GM19438 (cell line): ENCODE data around the gene TNFRSF9.
"Not testable (repeated sequence)": the region's sequence is repeated elsewhere in the genome, so short reads cannot be mapped to it uniquely, and the experiment has no call there.

Experiments
- ATAC-seq: cut with Tn5 transposase; IDR thresholded peaks from one replicate; pipeline ENCODE4 v1.9.1; 2021; ENCODE audit warnings: low read depth; ENCODE audit not compliant: unreplicated experiment

TNFRSF9 gene

DNA sequence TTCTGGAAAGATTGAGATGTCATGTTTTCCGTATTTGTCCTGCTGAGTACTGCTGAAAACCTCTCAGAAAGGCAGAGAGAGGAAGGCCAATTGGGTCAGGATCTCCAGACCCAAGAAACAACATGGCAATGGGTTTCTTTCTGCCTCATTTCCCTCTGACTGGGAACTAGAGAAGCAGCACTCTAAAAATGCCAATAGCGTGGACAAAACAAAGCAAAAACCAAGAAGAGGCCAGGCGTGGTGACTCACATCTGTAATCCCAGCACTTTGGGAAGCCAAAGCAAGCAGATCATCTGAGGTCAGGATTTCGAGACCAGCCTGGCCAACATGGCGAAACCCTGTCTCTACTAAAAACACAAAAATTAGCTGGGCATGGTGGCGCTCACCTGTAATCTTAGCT lies 18.3 kb downstream of the TNFRSF9 start:
- no peak for ATAC-seq

DNA sequence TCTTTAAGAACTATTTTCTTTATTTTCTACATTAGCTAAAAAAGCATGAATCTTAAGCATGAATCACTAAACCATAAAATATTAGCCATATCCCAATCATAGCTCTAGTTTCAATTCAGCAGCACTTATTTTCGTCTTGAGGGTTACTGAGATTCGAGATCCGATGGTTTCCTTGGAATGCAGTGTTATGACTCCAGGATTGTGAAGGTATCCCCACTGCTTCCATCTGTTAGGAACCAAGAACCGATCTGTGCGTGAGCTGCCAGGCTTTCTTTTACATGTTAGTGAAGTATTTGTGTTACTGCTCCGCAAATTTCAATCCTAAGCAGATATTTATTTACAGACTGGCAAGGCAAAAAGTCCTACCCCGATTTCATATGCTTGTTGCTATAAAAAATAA lies 18.8 kb downstream of the TNFRSF9 start:
- ATAC-seq = no peak

DNA sequence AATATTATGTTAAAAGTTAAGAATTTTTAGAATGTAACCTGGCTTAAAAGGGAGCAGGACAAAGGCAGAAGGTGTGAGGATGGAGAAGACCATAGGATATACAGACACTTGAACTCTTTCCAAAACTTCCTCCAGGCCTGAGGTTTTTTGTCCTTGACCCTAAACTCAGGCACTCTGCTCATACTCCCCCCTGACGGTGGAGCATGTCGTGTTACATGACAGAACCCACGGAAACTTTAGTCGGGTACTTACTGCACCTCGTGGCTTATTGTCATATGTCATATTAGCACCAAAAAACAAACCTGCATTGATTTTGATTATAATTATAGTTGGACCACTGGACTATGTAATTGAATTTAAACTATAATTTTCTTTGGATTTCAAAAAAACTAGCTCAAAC lies 20.8 kb downstream of the TNFRSF9 start:
- no peak for ATAC-seq

DNA sequence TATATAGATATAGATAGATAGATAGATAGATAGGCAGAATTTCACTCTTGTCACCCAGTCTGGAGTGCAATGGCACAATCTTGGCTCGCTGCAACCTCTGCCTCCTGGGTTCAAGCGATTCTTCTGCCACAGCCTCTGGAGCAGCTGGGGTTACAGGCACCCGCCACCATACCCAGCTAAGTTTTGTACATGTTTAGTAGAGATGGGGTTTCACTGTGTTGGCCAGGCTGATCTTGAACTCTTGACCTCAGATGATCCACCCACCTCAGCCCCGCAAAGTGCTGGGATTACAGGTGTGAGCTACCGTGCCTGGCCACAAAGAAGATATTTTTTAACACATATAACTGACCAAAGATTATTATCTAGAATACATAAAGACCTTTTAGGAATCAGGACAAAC lies 22.7 kb downstream of the TNFRSF9 start:
- not testable (repeated sequence) for ATAC-seq

- ATAC-seq = no peak
Measured at GRCh38 chr1:7916501-7916830, 24.2 kb downstream of the TNFRSF9 start.

- ATAC-seq = no peak
Measured at GRCh38 chr1:7915826-7916500, 24.7 kb downstream of the TNFRSF9 start.

DNA sequence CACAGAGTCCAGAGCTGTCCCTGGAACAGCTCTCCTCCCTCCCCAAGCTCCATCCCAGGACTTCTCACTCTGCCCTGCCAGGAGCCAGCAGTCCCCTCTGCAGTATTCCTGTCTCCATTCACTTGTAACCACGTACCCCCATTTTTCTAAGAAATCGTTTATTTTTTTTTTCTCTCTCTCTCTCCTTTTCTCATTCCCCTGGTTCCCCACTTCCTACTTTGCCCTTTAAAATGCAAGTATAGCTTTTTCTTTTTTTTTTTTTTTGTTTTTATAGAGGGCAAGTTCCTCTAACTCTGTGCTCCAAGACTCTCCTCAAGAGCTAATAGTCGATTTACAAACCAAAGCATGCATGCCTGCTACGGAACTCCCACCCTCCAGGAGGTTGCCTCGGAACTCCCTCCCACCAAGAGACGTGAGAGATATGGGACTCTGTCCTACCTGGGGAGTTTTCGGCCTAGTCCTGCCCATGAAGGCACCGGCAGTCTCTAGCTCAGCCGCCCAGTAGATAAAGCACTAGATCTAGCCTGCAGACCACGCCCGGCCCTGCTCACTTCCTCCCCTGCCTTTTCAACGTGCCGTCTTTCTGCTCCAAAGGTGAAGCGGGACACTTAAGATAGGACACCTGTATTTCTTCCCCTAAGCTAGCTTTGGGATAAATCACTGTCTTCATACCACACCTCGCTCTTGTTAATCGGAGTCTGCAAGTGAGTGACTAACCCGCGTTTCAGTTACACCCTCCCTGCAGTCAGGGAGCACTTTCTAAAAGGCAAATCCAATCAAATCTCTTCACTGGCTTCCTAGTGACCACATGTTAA lies 27.7 kb downstream of the TNFRSF9 start:
- ATAC-seq = no peak

- no peak for ATAC-seq
Measured at GRCh38 chr1:7912145-7912544, 28.5 kb downstream of the TNFRSF9 start.

DNA sequence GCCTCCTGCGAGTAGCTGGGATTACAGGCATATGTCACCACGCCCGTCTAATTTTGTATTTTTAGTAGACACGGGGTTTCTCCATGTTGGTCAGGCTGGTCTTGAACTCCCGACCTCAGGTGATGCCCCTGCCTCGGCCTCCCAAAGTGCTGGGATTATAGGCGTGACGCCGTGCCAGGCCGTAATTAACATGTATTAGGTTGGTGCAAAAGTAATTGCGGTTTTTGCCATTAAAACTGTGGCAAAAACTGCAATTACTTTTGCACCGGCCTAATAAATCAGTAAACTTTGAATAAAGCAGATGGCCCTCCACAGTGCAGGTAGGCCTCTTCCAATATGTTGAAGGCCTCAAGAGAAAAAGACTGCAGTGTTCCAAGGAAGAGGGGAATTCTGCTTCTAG lies 35.4 kb downstream of the TNFRSF9 start:
- ATAC-seq = no peak

DNA sequence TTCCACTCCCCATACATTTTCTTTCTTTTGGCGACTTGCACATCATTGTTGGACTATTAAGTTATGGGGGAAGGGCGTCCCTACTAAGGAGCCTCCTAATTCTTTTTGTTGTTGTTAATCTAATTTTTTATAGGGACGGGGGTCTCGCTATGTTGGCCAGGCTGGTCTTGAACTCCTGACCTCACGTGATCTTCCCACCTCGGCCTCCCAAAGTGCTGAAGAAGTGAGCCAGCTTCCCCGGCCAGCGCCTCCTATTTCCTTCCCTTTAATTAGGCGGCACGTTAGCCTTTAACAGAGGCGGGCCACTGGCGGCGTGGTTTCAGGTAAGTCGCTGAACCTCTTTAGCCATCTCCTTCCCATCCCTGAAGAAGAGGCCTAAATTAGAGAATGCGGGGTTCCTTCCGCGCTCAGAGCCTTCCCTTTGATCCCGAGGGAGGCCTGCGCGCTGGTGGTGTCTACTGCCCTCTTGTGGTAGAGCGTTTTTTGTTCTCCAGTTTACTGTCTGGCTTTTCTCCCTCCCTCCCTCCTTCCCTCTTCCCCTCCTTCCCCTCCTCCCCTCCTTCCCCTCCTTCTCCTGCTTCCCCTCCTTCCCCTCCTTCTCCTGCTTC lies 38.1 kb downstream of the TNFRSF9 start:
- ATAC-seq = no peak

- no peak for ATAC-seq
Measured at GRCh38 chr1:7899741-7900140, 40.9 kb downstream of the TNFRSF9 start.

DNA sequence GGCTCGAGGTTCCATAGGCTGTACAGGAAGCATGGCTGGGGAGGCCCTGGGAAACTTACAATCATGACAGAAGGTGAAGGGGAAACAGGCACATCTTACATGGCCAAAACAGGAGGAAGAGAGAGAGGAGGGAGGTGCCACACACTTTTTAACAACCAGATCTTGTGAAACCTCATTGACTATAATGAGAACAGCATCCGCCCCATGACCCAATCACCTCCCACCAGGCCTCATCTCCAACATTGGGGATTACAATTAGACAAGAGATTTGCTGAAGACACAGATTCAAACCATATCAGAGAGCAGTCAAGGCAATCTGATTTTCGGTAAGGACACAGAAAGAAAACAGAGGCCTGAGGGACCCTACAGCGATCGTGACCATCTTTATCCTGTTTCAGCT lies 41.7 kb downstream of the TNFRSF9 start:
- ATAC-seq = no peak

- ATAC-seq = no peak
Measured at GRCh38 chr1:7896994-7897393, 43.6 kb downstream of the TNFRSF9 start.

DNA sequence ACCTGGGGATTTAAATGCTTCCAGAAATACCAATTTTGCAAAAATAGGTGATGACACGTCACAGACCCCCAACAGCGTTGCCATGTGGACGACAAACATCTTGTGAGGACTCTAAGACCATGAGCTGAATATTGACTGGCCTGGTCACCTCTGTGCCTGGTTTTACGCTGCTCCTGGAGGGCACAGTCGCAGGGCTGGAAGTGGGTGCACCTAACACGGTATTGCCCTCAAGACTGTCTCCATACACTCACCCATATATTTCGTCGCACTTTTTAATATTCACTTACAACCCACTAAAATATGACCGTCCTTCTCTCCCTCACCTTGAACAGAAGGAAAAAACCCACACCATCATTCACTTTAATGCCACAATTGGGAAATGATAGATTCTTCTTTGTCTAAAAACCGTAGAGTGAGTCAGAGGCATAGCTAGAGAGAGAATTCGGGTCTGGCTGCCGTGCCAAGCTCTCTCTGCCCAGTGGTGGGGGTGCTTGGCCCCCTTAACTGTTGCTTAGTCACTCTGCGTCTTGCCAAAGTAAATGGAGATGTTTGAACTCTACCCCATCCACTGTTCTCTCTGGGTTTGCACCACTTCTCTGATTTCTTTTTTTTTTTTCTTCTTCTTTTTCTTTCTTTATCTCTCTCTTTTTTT lies 47.0 kb downstream of the TNFRSF9 start:
- no peak for ATAC-seq

DNA sequence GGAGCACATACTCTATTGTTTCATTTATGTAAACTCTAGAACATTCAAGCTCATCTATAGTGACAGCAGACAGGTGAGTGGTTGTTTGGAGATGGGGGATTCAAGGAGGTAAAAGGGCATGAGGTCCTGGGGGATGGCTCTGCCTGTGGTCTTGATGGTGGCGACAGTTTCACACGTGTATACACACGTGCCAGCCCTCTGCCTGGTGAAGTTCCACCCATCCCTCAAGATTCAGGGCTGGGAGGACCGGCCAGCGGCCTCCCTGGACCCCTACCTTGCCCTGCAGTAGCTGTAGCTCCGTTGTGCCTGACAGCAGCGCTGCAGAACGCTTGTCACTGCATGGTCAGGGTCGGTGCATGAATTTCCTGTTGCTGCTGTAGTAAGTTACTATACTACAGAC lies 48.8 kb downstream of the TNFRSF9 start:
- no peak for ATAC-seq

DNA sequence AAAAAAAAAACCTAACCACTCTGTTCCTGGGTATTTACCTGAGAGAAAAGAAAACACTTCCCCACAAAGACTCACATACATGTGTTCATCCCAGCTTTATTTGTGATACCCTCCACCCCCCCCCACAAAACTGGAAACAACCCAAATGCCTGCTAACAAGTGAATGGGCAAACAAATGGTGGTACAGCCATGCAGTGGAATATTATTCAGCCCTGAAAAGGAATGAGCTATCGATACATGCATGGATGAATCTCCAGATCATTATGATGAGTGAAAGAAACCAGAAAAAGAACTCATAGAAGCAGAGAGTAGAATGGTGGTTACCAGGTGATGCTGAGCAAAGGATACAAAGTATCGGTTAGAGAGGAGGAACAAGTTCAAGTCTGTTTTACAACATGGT lies 49.8 kb downstream of the TNFRSF9 start:
- ATAC-seq = no peak

DNA sequence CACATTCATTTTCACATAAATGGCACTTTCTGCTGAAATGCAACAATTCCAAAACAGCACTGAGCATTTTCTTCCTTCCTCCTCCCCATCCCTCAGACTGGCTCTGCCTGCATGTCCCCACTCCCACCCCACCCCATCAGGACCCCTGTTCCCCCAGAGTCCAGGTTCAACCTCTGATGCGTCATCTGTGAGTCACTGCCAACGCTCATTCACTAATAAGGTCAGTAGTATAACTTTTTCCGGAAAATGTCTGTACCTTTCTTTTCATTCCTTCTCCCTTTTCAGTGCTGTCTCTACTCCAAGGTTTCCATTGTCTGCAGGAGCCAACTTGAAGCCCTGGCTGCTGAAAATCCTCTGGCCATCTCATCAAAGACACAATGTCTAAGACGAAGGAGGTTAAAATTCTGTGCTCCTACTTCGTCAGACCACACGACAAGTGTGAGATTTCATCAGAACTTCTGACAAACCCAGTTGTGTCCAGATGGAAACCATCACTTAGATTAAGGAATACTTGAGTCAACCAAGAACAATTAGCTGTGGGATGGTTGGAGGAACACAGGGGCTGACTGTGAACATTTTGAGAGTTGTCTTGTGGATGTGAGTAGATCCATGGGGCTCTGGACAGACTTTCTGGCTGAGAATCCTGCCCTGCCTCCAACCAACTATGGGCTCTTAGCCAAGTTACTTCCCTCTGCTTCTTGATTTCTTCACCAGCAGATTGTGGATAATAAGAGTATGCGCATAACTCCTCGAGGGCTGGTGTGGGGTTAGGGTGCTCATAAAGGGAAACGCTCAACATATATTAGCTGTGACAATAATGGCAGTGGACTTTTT lies 52.2 kb downstream of the TNFRSF9 start:
- ATAC-seq = no peak

GRCh38 chr1:7886405-7886745 lies 54.3 kb downstream of the TNFRSF9 start:
- ATAC-seq = no peak

DNA sequence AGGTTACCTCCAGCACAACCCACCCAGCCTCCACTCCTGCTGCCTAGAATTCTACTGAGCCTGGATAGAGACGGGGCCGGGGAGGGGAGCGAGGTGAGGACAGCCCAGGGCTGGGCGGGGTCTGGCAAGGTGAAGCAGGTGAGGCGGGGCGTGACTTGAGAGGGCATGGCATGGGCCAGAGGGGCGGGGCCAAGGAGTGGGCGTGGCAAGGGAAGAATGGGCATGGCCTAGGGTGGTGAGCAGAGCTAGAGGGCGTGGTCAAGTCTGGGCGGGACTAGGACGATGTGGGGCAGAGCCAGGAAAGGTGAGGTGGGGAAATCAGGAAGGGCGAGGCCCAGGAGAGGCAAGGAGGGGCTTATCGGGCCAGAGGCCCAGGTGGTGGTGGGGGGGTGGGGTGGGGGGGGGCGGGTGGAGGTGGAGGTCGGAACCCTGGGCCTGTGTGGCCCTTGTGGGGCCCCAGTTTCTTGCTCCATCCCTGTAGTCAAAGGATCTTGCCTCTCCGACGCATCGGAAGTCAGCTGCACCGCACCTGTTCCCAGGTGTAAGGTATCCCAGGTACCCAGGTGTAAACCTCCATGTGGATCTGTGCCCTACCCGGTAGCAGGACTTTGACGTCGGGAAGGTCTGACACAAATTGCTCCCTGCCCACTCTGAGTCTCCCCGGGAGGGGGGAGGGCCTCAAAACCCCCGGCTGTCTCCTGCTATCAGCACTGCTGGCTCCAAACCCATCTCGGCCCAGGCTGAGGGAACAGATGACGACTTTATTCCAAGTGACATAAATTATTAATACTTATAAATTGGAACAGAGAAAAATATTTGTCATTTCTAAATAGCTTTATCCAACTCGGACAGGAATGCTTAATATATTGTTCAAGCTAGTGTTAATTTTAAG lies 54.9 kb downstream of the TNFRSF9 start:
- no peak for ATAC-seq

GRCh38 chr1:7884757-7885156 lies 55.9 kb downstream of the TNFRSF9 start:
- ATAC-seq = no peak
